GM18526 (cell line): ENCODE data around the gene CCT2.

Experiments used
- POLR2A ChIP-seq: IDR thresholded peaks from 3 replicates; pipeline ENCODE4 v1.6.1; 2011; ENCODE audit not compliant: insufficient read length; ENCODE audit errors: extremely low read depth

The CCT2 gene

GRCh38 chr12:69613351-69613750 lies 28.1 kb downstream of the CCT2 start:
- no peak for TF ChIP-seq POLR2A

DNA sequence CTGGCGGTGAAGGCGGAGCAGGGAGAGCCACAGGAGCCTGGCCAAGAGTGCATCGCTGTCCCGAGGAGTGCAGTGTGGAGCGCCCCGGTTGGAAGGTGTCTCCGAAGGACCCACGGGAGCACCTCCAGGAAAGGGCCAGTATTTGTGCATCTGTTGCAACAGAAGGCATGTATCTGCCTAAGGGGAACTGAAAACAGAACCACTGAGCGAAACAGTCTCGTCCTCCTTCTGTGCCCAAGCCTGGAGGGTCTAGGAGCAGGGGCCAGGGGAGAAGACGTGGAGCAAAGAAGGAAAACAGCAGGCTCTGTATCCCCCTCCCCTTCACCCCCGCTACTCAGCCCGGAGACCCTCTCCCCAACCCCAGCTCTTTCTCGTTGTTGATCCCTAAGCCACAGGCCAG lies 30.8 kb downstream of the CCT2 start:
- no peak for TF ChIP-seq POLR2A

DNA sequence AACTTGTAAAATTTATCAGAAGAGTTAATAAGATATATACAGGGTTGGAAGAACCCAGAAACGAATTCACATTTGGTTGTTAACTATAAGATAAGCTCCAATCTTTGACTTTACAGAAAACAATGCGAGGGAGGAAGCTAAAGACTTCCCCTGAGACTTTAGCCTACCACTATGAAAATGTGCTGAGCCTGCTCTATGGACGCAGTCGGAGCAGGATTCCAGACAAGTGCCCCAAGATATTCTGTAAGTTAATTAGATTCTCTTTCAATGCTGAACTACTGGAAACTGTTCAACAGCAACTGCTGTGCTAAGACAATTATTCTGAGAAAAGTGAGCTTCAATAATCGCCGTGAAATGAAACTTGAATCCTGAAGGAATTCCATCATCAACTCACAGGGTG lies 33.8 kb downstream of the CCT2 start:
- no peak for TF ChIP-seq POLR2A

- TF ChIP-seq POLR2A: no peak
These were observed 34.8 kb downstream of the CCT2 start for GRCh38 chr12:69620077-69620476.

DNA sequence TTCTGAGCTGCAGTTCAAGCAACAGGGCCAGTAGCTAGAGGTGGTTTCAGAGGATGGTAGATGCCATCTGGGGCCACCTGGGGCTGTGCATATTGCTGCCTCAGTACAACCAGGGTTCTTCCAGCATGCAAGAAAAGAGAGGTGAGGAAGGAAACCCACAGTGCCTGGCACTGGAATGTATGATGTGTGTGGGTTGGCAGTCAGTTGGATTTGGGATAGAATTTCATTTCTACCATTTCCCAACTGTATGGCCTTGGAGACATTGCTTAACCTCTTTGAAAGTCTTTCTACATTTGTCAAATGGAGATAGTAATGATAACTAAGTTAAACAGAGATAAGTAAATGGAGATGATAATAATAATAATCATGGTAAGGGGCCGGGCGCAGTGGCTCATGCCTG lies 35.7 kb downstream of the CCT2 start:
- TF ChIP-seq POLR2A: no peak

- no peak for TF ChIP-seq POLR2A
These were observed 36.3 kb downstream of the CCT2 start for GRCh38 chr12:69621551-69621950.

DNA sequence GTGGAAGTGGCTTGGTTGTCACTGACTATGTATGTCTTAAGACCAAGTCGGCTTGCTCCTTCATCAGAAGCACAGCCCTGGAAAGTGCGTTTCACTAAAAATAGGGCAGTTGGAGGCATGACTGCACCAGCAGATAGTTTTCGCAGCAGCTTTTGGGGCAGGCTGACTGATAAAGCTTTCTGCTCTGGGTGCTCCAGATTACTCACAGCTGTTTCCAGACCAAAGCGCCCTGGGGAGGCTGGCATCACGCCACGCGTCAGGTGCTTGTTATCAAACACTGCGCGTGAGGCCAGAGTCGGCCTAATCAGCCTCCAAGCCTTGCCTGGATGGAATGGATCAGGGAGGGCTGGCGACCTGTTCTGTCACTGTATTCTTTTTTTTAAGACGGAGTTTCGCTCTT lies 38.7 kb downstream of the CCT2 start:
- TF ChIP-seq POLR2A: no peak

DNA sequence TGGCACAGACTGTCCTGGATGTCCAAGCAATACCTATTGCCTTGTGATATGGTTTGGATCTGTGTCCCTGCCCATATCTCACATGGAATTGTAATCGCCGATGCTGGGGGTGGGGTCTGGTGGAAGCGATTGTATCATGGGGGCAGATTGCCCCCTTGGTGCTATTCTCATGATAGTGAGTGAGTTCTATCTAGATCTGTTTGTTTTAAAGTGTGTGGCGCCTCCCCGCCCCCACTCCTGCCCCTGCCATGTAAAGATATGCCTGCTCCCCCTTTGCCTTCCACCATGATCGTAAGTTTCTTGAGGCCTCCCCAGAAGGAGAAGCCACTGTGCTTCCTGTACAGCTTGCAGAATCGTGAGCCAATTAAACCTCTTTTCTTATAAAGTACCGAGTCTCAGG lies 42.2 kb downstream of the CCT2 start:
- TF ChIP-seq POLR2A: no peak

DNA sequence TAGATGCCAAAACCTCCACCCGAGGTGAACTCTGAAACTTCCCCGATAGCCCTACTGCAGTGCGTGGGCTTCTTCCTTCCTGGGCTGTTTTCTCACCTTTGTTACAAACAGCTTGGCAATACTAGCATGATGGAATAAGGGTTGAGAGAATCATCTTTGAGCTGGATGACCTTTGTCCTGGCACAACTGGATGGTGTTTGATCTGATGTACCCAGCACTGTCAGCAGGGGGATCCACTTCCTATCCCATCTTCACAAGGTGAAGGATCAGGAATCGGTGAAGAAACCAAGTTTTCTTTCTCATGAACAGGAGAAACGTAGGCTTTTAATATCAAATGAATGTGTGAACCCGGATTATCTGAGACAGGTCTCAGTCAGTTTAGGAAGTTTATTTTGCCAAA lies 44.9 kb downstream of the CCT2 start:
- TF ChIP-seq POLR2A: no peak

GRCh38 chr12:69633061-69633460 lies 47.8 kb downstream of the CCT2 start:
- TF ChIP-seq POLR2A: no peak

GRCh38 chr12:69639400-69640016 lies 54.2 kb downstream of the CCT2 start:
- TF ChIP-seq POLR2A: no peak

- no peak for TF ChIP-seq POLR2A
These were observed 56.3 kb downstream of the CCT2 start for GRCh38 chr12:69641546-69641945.

DNA sequence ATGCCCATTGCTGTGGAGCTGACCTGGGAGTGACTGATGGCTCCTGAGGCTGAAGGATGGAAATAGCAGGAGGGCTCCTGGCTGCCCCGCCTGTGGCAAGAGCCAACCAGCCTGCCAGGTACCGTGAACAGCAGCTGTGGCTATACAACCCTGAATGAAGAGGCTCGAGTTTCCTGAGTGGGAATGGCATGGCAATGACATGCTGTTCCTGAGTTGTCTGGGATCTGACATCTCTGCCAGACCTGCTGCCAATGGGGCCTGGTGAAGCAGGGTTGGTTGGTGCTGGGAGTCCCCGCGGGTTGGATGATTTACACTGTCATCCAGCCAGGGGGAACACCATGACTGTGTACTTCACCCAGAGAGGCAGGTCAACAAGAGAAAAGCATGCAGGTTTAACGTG lies 57.3 kb downstream of the CCT2 start:
- TF ChIP-seq POLR2A: no peak

- TF ChIP-seq POLR2A: no peak
These were observed 59.3 kb downstream of the CCT2 start for GRCh38 chr12:69644511-69644910.

- no peak for TF ChIP-seq POLR2A
These were observed 59.8 kb downstream of the CCT2 start for GRCh38 chr12:69645031-69645430.

DNA sequence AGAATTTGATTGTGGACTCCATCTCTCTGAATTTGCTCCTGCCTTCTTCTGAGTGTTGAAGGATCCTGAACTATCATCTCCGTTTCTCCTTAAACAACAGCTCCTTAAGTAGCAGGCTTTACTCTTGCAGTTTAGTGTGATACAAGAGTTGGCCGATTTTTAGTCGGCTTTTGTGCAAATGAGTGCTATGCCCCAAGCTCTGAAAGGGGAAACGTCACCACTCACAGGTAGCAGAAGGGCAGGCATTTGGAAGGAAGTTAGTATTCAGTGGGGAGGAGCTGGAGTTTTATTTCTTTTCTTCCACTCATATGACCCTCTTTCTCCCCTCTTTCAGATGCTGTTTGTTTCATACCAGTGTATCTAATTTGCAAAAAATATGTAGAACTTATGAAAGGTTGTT lies 61.9 kb downstream of the CCT2 start:
- no peak for TF ChIP-seq POLR2A

DNA sequence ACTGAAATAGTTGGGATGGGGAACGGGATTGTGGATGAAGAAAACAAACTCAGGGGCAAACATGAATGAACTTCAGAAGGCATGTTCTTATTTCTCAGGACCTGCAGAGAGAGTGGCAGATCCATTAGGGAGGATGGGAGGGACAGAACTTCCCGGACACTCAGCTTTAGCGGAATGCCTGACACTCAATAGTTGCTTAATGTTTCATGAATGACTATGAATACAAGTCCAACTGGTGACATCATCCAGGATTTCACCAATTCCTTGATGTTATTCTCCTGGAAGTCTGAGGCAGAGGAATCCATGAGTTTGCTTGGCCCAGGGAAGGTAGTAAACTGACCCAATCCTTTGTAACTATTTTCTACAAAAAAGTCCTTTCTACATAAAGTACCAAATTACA lies 63.2 kb downstream of the CCT2 start:
- TF ChIP-seq POLR2A: no peak

DNA sequence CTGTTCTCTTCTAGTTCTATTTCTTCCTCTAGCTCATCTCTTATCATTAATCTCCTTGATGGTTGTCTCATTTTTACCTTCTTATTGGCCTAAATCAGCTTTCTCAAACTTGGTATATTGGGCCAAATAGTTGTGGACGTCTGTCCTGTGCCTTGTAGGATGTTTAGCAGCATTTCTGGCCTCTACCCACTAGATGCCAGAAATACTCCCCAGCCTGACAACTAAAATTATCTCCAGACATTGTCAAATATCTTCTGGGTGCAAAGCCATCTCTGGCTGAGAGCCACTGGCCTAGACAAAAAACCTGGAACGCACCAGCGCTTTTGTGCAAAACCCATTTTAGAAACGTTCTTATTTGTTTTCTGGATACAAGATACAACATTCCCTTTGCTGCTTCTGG lies 64.3 kb downstream of the CCT2 start:
- TF ChIP-seq POLR2A: no peak
